ENCODE results near the gene MTX1.

DNA sequence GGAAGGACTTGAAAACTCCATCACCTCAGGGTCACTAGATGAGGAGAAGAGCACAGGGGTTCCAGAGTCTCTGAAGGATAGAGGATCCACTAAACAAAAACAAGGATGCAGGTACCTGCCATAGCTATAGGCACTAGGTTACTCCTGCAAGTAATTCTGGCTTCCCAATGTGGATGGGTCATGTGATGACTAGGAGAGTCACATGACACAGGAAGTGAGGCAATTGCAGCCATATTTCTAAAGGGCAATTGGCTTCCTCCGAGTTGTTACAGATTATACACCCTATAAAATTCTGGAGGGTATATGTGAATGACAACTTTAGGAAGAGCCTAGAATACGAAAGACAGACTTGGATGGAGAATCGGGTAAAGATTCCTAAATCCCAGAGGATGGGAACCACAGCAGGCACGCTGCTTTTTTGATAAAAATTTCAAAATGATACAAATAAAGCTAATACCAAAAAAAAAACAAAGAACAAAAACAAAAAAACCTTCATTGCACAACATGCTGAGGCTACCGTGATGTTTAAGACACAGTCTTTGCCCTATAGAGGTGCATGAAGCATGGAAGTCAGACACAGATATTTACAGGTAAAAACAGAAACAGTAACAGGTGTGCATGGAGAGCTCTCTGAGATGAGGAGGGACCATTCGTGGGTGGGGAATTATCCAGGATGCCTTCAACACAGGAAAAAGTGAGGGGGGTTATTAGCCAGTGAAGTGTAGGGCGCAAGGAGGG, 10.5 kb downstream of the MTX1 start:
- TF ChIP-seq, protein P1, sequence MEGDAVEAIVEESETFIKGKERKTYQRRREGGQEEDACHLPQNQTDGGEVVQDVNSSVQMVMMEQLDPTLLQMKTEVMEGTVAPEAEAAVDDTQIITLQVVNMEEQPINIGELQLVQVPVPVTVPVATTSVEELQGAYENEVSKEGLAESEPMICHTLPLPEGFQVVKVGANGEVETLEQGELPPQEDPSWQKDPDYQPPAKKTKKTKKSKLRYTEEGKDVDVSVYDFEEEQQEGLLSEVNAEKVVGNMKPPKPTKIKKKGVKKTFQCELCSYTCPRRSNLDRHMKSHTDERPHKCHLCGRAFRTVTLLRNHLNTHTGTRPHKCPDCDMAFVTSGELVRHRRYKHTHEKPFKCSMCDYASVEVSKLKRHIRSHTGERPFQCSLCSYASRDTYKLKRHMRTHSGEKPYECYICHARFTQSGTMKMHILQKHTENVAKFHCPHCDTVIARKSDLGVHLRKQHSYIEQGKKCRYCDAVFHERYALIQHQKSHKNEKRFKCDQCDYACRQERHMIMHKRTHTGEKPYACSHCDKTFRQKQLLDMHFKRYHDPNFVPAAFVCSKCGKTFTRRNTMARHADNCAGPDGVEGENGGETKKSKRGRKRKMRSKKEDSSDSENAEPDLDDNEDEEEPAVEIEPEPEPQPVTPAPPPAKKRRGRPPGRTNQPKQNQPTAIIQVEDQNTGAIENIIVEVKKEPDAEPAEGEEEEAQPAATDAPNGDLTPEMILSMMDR (conservative IDR thresholded peaks at IDR 0.05; ENCODE audit: low read depth in 2 of 2), result no peak
- TF ChIP-seq EZH2 (IDR thresholded peaks at IDR 0.05; ENCODE audit: low read depth, unreplicated experiment), result no peak
- TF ChIP-seq STAT1 (IDR thresholded peaks at IDR 0.05; ENCODE audit: unreplicated experiment), result no peak
- TF ChIP-seq JUNB (IDR thresholded peaks at IDR 0.05; ENCODE audit: unreplicated experiment), result no peak
- TF ChIP-seq EZH2phosphoT487 (IDR thresholded peaks at IDR 0.05; ENCODE audit: unreplicated experiment), result no peak
- no peak for TF ChIP-seq POLR2AphosphoS5 (IDR thresholded peaks at IDR 0.05; ENCODE audit: low read depth)
- peak; percentile 40; the same call in 1 of the 2 replicates for TF ChIP-seq CREB1 (CRISPR knock-in tag; IDR thresholded peaks at IDR 0.05; ENCODE audit: low read depth)
- TF ChIP-seq, protein P2, sequence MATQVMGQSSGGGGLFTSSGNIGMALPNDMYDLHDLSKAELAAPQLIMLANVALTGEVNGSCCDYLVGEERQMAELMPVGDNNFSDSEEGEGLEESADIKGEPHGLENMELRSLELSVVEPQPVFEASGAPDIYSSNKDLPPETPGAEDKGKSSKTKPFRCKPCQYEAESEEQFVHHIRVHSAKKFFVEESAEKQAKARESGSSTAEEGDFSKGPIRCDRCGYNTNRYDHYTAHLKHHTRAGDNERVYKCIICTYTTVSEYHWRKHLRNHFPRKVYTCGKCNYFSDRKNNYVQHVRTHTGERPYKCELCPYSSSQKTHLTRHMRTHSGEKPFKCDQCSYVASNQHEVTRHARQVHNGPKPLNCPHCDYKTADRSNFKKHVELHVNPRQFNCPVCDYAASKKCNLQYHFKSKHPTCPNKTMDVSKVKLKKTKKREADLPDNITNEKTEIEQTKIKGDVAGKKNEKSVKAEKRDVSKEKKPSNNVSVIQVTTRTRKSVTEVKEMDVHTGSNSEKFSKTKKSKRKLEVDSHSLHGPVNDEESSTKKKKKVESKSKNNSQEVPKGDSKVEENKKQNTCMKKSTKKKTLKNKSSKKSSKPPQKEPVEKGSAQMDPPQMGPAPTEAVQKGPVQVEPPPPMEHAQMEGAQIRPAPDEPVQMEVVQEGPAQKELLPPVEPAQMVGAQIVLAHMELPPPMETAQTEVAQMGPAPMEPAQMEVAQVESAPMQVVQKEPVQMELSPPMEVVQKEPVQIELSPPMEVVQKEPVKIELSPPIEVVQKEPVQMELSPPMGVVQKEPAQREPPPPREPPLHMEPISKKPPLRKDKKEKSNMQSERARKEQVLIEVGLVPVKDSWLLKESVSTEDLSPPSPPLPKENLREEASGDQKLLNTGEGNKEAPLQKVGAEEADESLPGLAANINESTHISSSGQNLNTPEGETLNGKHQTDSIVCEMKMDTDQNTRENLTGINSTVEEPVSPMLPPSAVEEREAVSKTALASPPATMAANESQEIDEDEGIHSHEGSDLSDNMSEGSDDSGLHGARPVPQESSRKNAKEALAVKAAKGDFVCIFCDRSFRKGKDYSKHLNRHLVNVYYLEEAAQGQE (IDR thresholded peaks at IDR 0.05; ENCODE audit: unreplicated experiment), result no peak
- TF ChIP-seq NANOG (IDR thresholded peaks at IDR 0.05; ENCODE audit: borderline replicate concordance), result no peak
- no peak for TF ChIP-seq ZNF114 (CRISPR knock-in tag; IDR thresholded peaks at IDR 0.05)
- no peak for TF ChIP-seq ZNF331 (CRISPR knock-in tag; IDR thresholded peaks at IDR 0.05; ENCODE audit: low read depth)
- TF ChIP-seq, protein P3, sequence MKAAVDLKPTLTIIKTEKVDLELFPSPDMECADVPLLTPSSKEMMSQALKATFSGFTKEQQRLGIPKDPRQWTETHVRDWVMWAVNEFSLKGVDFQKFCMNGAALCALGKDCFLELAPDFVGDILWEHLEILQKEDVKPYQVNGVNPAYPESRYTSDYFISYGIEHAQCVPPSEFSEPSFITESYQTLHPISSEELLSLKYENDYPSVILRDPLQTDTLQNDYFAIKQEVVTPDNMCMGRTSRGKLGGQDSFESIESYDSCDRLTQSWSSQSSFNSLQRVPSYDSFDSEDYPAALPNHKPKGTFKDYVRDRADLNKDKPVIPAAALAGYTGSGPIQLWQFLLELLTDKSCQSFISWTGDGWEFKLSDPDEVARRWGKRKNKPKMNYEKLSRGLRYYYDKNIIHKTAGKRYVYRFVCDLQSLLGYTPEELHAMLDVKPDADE (IDR thresholded peaks at IDR 0.05), result peak; percentile 78
